K562 (cell line): Measurements from ENCODE around the gene CCDC85C. TPM values are rescaled to one million over a fixed set of nuclear protein-coding genes. Genes with fewer than 3 reads are reported as not detected.

Experiments used
- ATAC-seq: fragments of 200-7000 bp; cut with Tn5 transposase; 3 replicates; pipeline ENCODE4 v1.9.1; 2020; ENCODE audit warnings: moderate library complexity
- BruUV-seq: library from RNA; stranded (reverse); fragments of 400-500 nt; replicated peaks from 2 replicates; lab custom pipeline; 2021; lab: Mats Ljungman, UMichigan
- CTCF ChIA-PET: fragments of 300-600 bp; formaldehyde crosslinking; extraction: SDS; loops from one replicate; lab custom pipeline; 2021; ENCODE audit warnings: low intra/inter-chr PET ratio; lab: Yijun Ruan, JAX
- POLR2A ChIA-PET: fragments of 300-600, 350-650 bp; sonication (Branson Sonifier 250); formaldehyde crosslinking; extraction: SDS; loops from one replicate; lab custom pipeline; 2021; ENCODE audit warnings: antibody characterized with exemption, inconsistent platforms; lab: Yijun Ruan, JAX
- DNase-seq, 4 experiments: peaks; one replicate each; pipeline versions ENCODE4 v3.0.0 to v3.0.0-alpha.2; 2011 to 2018; ENCODE audit warnings: low spot score in 3 of 4, mixed read lengths in 3 of 4; ENCODE audit errors: extremely low read depth in 1 of 4
- FAIRE-seq: peaks from 2 replicates; lab custom pipeline; 2011; peaks lifted over from hg19 to GRCh38; lab: Jason Lieb, UNC
- H2AFZ ChIP-seq: 2 replicates; pipeline ENCODE4 v1.6.0; 2011; ENCODE audit warnings: low read depth, low read length, control low read depth, inconsistent platforms
- H3K27ac ChIP-seq: fragments of 200-600 bp; 3 replicates; pipeline ENCODE4 v1.8.0; 2011; ENCODE audit warnings: low read depth, mild to moderate bottlenecking, control low read depth, inconsistent platforms, low read length, moderate library complexity, mixed read lengths; ENCODE audit errors: extremely low read depth
- H3K27me3 ChIP-seq, 2 experiments: fragments of 300-600 bp in 1 of 2; 2 replicates in 1 of 2; 3 replicates in 1 of 2; pipeline versions ENCODE4 v1.6.0 to v1.8.0; 2011; ENCODE audit warnings: inconsistent platforms in 2 of 2, low read length in 2 of 2, mild to moderate bottlenecking in 1 of 2, mixed read lengths in 1 of 2, moderate library complexity in 1 of 2; ENCODE audit not compliant: control insufficient read depth in 2 of 2, insufficient read depth in 2 of 2
- H3K36me3 ChIP-seq: fragments of 300-600 bp; 3 replicates; pipeline ENCODE4 v1.8.0; 2011; ENCODE audit warnings: mild to moderate bottlenecking, low read length, inconsistent platforms; ENCODE audit not compliant: control insufficient read depth, insufficient read depth
- H3K4me1 ChIP-seq, 2 experiments: fragments of 200-600 bp in 1 of 2; replicated peaks in 1 of 2; 2 replicates in 1 of 2; 3 replicates in 1 of 2; pipeline versions ENCODE4 v1.5.1 to v1.8.0; 2011; ENCODE audit warnings: inconsistent platforms in 2 of 2, low read length in 2 of 2, mild to moderate bottlenecking in 1 of 2, mixed read lengths in 1 of 2, moderate library complexity in 1 of 2; ENCODE audit not compliant: control insufficient read depth in 2 of 2, insufficient read depth in 2 of 2
- H3K4me2 ChIP-seq: 2 replicates; pipeline ENCODE4 v1.6.1; 2011; ENCODE audit warnings: low read length, control low read depth, inconsistent platforms, mixed read lengths; ENCODE audit not compliant: insufficient read depth
- H3K4me3 ChIP-seq: fragments of 200-600 bp; sonication (generic), shearing (Covaris generic); 2 replicates; pipeline ENCODE4 v1.5.1; 2016; ENCODE audit warnings: control low read depth, inconsistent platforms
- H3K79me2 ChIP-seq: fragments of 200-600 bp; 3 replicates; pipeline ENCODE4 v1.8.0; 2011; ENCODE audit warnings: low read length, inconsistent platforms; ENCODE audit not compliant: control insufficient read depth, insufficient read depth
- H3K9ac ChIP-seq, 2 experiments: 2 replicates each; pipeline versions ENCODE4 v1.6.0 to v1.6.1; 2011; ENCODE audit warnings: low read depth in 2 of 2, low read length in 2 of 2, control low read depth in 1 of 2, inconsistent platforms in 1 of 2, mild to moderate bottlenecking in 1 of 2, mixed read lengths in 1 of 2; ENCODE audit not compliant: insufficient read depth in 1 of 2
- H3K9me1 ChIP-seq: one replicate; pipeline ENCODE4 v1.6.0; 2011; ENCODE audit warnings: inconsistent platforms, mild to moderate bottlenecking, low read length, moderate library complexity; ENCODE audit not compliant: control insufficient read depth, insufficient read depth
- H3K9me3 ChIP-seq: replicated peaks from 2 replicates; pipeline ENCODE4 v1.5.1; 2011; ENCODE audit warnings: low read depth, low read length, inconsistent platforms; ENCODE audit not compliant: control insufficient read depth, insufficient read depth
- H4K20me1 ChIP-seq: replicated peaks from 2 replicates; pipeline ENCODE4 v1.6.1; 2011; ENCODE audit warnings: low read length, inconsistent platforms, mixed read lengths; ENCODE audit not compliant: control insufficient read depth, insufficient read depth
- ARNT ChIP-seq, 2 experiments: fragments of 450-650 bp; IDR thresholded peaks; 2 replicates each; pipeline ENCODE4 v1.6.1; 2016; ENCODE audit warnings: mild to moderate bottlenecking in 1 of 2
- ASH1L ChIP-seq: fragments of 450-650 bp; IDR thresholded peaks from 2 replicates; pipeline ENCODE4 v1.6.1; 2018; ENCODE audit warnings: borderline replicate concordance, mild to moderate bottlenecking, low read depth; ENCODE audit not compliant: partially characterized antibody
- BRD4 ChIP-seq: fragments of 200-600 bp; sonication (generic); IDR thresholded peaks from 2 replicates; pipeline ENCODE4 v1.6.1; 2017; ENCODE audit warnings: inconsistent platforms
- GABPB1 ChIP-seq: sonication (generic); formaldehyde crosslinking; IDR thresholded peaks from 2 replicates; pipeline ENCODE4 v1.8.0; 2022; ENCODE audit warnings: mild to moderate bottlenecking, missing genetic modification reagents
- HNRNPLL ChIP-seq: fragments of 200-400 bp; formaldehyde crosslinking; IDR thresholded peaks from 2 replicates; pipeline ENCODE4 v1.6.1; 2017; ENCODE audit warnings: low read length, low read depth, mild to moderate bottlenecking; ENCODE audit not compliant: poor library complexity, severe bottlenecking
- IRF2 ChIP-seq: sonication (generic); formaldehyde crosslinking; IDR thresholded peaks from 2 replicates; pipeline ENCODE4 v1.8.1; 2022; ENCODE audit warnings: mild to moderate bottlenecking, missing genetic modification reagents
- KLF16 ChIP-seq: IDR thresholded peaks from 2 replicates; pipeline ENCODE4 v1.6.1; 2016; ENCODE audit warnings: antibody characterized with exemption
- LARP7 ChIP-seq: fragments of 450-650 bp; IDR thresholded peaks from 2 replicates; pipeline ENCODE4 v1.6.1; 2016
- NELFE ChIP-seq: IDR thresholded peaks from 2 replicates; pipeline ENCODE4 v1.6.1; 2011; ENCODE audit warnings: mild to moderate bottlenecking; ENCODE audit not compliant: insufficient read depth, insufficient read length
- NFRKB ChIP-seq: fragments of 450-650 bp; IDR thresholded peaks from 2 replicates; pipeline ENCODE4 v1.6.1; 2016; ENCODE audit warnings: low read depth
- PCBP1 ChIP-seq: fragments of 200-400 bp; formaldehyde crosslinking; IDR thresholded peaks from 2 replicates; pipeline ENCODE4 v1.6.1; 2018; ENCODE audit warnings: mild to moderate bottlenecking, low read depth, low read length; ENCODE audit not compliant: poor library complexity, severe bottlenecking
- RBM14 ChIP-seq: fragments of 200-400 bp; formaldehyde crosslinking; IDR thresholded peaks from 2 replicates; pipeline ENCODE4 v1.6.1; 2018; ENCODE audit warnings: low read depth, mild to moderate bottlenecking, low read length, moderate library complexity, borderline replicate concordance; ENCODE audit not compliant: insufficient read depth
- TEAD2 ChIP-seq: fragments of 450-650 bp; IDR thresholded peaks from 2 replicates; pipeline ENCODE4 v1.6.1; 2016; ENCODE audit warnings: missing genetic modification characterization, control low read depth, missing compliant biosample characterization
- TFE3 ChIP-seq: fragments of 450-650 bp; formaldehyde crosslinking; IDR thresholded peaks from 2 replicates; pipeline ENCODE4 v1.4.0; 2020; ENCODE audit warnings: mild to moderate bottlenecking, mixed read lengths
- ZNF584 ChIP-seq: fragments of 200-800 bp; sonication (Bioruptor generic); IDR thresholded peaks from 2 replicates; pipeline ENCODE4 v1.6.1; 2016; ENCODE audit warnings: low read depth, mild to moderate bottlenecking, missing genetic modification characterization, missing compliant biosample characterization
- ZNF696 ChIP-seq: fragments of 250-450 bp; sonication (Bioruptor Pico); conservative IDR thresholded peaks from 2 replicates; pipeline ENCODE4 v1.4.0; 2020; ENCODE audit warnings: mild to moderate bottlenecking, moderate library complexity
- WGBS: fragments of 100-300 bp; shearing (Covaris generic); methylation state at CpG from one replicate; pipeline ENCODE4 v1.1.6; 2016; ENCODE audit warnings: low coverage, mixed read lengths; ENCODE audit not compliant: insufficient coverage; ENCODE audit errors: missing lambda C conversion rate; 5-methylcytosine and 5-hydroxymethylcytosine counted together
- in situ Hi-C: fragments of 300-500 bp; cut with MboI; formaldehyde crosslinking; loops from 4 replicates; pipeline ENCODE4 v1.15.0; 2018; ENCODE audit warnings: inconsistent platforms, mixed read lengths
- intact Hi-C: fragments of 100-400 bp; cut with micrococcal nuclease; formaldehyde crosslinking; loops from 2 replicates; pipeline ENCODE4 v1.14.2; 2022
- polyA plus RNA-seq, 8 experiments: library from polyadenylated mRNA; depleted of rRNA in 4 of 8; stranded (reverse) in 5 of 8; unstranded in 3 of 8; fragments of >200 nt; fragmentation: Nextera tagmentation in 2 of 8; fragmentation: Illumina TruSeq in 1 of 8; extraction: Ambion mirVana in 2 of 8; extraction: Trizol in 1 of 8; gene quantifications; 2 replicates each; pipeline versions ENCODE4 v1.2.1 to v1.2.3, GENCODE V29; 2011 to 2014; ENCODE audit warnings: inconsistent platforms in 1 of 8, missing spikeins in 1 of 8
- total RNA-seq, 7 experiments: library from RNA; depleted of rRNA in 6 of 7; stranded (reverse); fragments of >200 nt in 6 of 7; fragmentation: Illumina TruSeq in 2 of 7; extraction: Trizol in 2 of 7; gene quantifications; 2 replicates each; pipeline versions ENCODE4 v1.2.1 to v1.2.3, GENCODE V29; 2011 to 2021; ENCODE audit warnings: low replicate concordance in 1 of 7
- TF ChIP-seq, protein P1 (sequence below): sonication (generic); formaldehyde crosslinking; IDR thresholded peaks from 2 replicates; pipeline ENCODE4 v1.8.0; 2023; ENCODE audit warnings: mild to moderate bottlenecking, missing genetic modification reagents
- TF ChIP-seq, protein P2 (sequence below): fragments of 250-450 bp; sonication (Bioruptor Pico); IDR thresholded peaks from 2 replicates; pipeline ENCODE4 v1.4.0; 2020; ENCODE audit warnings: mild to moderate bottlenecking, moderate library complexity

Gene CCDC85C
- total and polyA plus RNA-seq, 9 of the 15 experiments (the other 6 are each of a cell fraction or from before 2014, with no cell fraction given) = 0.18 to 22.0 (median 6.3) TPM

DNA sequence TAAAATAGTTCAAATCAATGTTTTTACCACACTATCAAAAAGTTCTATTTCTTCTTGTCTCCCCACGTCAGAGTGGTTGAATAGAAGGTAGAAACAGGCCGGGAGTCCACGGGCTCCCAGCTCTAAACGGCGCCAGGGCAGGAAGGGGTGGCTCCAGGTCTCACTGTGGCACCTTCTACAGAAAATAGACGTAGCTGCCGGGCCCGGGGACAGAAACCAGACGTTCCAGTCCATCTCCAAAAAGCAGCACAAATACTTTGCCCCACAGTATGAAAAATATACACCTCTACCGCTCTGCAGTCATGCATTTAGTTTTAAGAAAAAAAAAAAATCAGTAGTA lies 91.9 kb downstream of the CCDC85C start:
- Histone ChIP-seq H3K79me2 (no peaks in the 10 kb centered on the region), H3K4me1 (peaks cover 0 to 8% of the 10 kb centered on the region in 2 experiments; a peak in 2 of 5 replicates), H3K9me1 (no peaks in the 10 kb centered on the region), H3K27ac (no peak overlapping the region), H3K36me3 (peaks cover 45% of the 10 kb centered on the region; the same call in 2 of the 3 replicates), H3K4me3 (no peak overlapping the region), H3K27me3 (no peaks in the 10 kb centered on the region), H3K9me3 (no peaks in the 10 kb centered on the region), H2AFZ (no peak overlapping the region), H4K20me1 (0 out of 2 replicates have a peak, but pooled peaks cover 7% of the 10 kb centered on the region), H3K4me2 (no peak overlapping the region), H3K9ac (no peak overlapping the region)
- ChIA-PET POLR2A (interaction anchor here (0.5 to 0.6 kb wide), 2 partner anchors 8 to 33 kb away, joined by 3 read pairs; no protein-coding TSS in a partner anchor), CTCF (no interaction called here)
- intact Hi-C loops = no loop called here
- BruUV-seq = no TSS peak
- WGBS = 88% methylated on average over 8 of the region's 10 CpGs
- in situ Hi-C loops = no loop called here
- ATAC-seq (no peak), FAIRE-seq (no peak), DNase-seq (no peak)
- TF ChIP-seq RBM14 = no peak
- TF ChIP-seq, protein P1, sequence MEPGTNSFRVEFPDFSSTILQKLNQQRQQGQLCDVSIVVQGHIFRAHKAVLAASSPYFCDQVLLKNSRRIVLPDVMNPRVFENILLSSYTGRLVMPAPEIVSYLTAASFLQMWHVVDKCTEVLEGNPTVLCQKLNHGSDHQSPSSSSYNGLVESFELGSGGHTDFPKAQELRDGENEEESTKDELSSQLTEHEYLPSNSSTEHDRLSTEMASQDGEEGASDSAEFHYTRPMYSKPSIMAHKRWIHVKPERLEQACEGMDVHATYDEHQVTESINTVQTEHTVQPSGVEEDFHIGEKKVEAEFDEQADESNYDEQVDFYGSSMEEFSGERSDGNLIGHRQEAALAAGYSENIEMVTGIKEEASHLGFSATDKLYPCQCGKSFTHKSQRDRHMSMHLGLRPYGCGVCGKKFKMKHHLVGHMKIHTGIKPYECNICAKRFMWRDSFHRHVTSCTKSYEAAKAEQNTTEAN (CRISPR knock-in tag) = no peak
- TF ChIP-seq ZNF584 (CRISPR knock-in tag) = no peak
- TF ChIP-seq ARNT (IDR thresholded peaks at IDR 0.05) = no peak
- no peak for TF ChIP-seq ZNF696
- TF ChIP-seq, protein P2, sequence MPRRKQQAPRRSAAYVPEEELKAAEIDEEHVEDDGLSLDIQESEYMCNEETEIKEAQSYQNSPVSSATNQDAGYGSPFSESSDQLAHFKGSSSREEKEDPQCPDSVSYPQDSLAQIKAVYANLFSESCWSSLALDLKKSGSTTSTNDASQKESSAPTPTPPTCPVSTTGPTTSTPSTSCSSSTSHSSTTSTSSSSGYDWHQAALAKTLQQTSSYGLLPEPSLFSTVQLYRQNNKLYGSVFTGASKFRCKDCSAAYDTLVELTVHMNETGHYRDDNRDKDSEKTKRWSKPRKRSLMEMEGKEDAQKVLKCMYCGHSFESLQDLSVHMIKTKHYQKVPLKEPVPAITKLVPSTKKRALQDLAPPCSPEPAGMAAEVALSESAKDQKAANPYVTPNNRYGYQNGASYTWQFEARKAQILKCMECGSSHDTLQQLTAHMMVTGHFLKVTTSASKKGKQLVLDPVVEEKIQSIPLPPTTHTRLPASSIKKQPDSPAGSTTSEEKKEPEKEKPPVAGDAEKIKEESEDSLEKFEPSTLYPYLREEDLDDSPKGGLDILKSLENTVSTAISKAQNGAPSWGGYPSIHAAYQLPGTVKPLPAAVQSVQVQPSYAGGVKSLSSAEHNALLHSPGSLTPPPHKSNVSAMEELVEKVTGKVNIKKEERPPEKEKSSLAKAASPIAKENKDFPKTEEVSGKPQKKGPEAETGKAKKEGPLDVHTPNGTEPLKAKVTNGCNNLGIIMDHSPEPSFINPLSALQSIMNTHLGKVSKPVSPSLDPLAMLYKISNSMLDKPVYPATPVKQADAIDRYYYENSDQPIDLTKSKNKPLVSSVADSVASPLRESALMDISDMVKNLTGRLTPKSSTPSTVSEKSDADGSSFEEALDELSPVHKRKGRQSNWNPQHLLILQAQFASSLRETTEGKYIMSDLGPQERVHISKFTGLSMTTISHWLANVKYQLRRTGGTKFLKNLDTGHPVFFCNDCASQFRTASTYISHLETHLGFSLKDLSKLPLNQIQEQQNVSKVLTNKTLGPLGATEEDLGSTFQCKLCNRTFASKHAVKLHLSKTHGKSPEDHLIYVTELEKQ (CRISPR knock-in tag) = no peak
- no peak for TF ChIP-seq GABPB1 (CRISPR knock-in tag)
- TF ChIP-seq TFE3 (CRISPR knock-in tag) = no peak
- no peak for TF ChIP-seq ASH1L
- no peak for TF ChIP-seq NFRKB
- TF ChIP-seq PCBP1 = no peak
- no peak for TF ChIP-seq KLF16
- TF ChIP-seq TEAD2 (tag) = no peak
- TF ChIP-seq BRD4 = no peak
- TF ChIP-seq IRF2 (CRISPR knock-in tag) = no peak
- no peak for TF ChIP-seq NELFE
- no peak for TF ChIP-seq LARP7
- no peak for TF ChIP-seq HNRNPLL
